HepG2 (cell line): ENCODE results near the gene KIF27. TPM values are rescaled to one million over a fixed set of nuclear protein-coding genes. Genes with fewer than 3 reads are reported as not detected.

Experiments used
- CSRNP1 ChIP-seq: sonication (generic); formaldehyde crosslinking; IDR thresholded peaks from 2 replicates; pipeline ENCODE4 v1.8.1; 2023; ENCODE audit warnings: mild to moderate bottlenecking, missing genetic modification reagents
- HDAC1 ChIP-seq: sonication (generic); formaldehyde crosslinking; IDR thresholded peaks from 2 replicates; pipeline ENCODE4 v1.5.1; 2020; ENCODE audit warnings: mild to moderate bottlenecking, missing genetic modification reagents
- HHEX ChIP-seq: IDR thresholded peaks from 2 replicates; pipeline ENCODE4 v1.6.1; 2016; ENCODE audit warnings: control low read depth
- MAFK ChIP-seq, 2 experiments: IDR thresholded peaks in 1 of 2; conservative IDR thresholded peaks in 1 of 2; 2 replicates each; pipeline ENCODE4 v1.6.1; 2011; ENCODE audit warnings: improper control_type of control experiment in 2 of 2, low read length in 2 of 2
- MEIS2 ChIP-seq: sonication (generic); formaldehyde crosslinking; IDR thresholded peaks from 2 replicates; pipeline ENCODE4 v1.9.0; 2021; ENCODE audit warnings: mild to moderate bottlenecking, missing genetic modification reagents
- MXD4 ChIP-seq: IDR thresholded peaks from 2 replicates; pipeline ENCODE4 v1.6.1; 2016; ENCODE audit warnings: mild to moderate bottlenecking, missing biosample characterization, missing genetic modification reagents
- MXI1 ChIP-seq: IDR thresholded peaks from 3 replicates; pipeline ENCODE4 v1.6.1; 2012; ENCODE audit warnings: low read depth, low read length, inconsistent platforms, borderline replicate concordance
- NCOA5 ChIP-seq: sonication (generic); formaldehyde crosslinking; IDR thresholded peaks from 2 replicates; pipeline ENCODE4 v1.4.0; 2020; ENCODE audit warnings: missing genetic modification reagents
- NKX3-1 ChIP-seq: sonication (generic); formaldehyde crosslinking; IDR thresholded peaks from 2 replicates; pipeline ENCODE4 v1.5.0; 2020; ENCODE audit warnings: missing genetic modification reagents
- POLR2AphosphoS5 ChIP-seq: IDR thresholded peaks from 2 replicates; pipeline ENCODE4 v1.6.1; 2012; ENCODE audit warnings: low read depth, low read length
- POLR2G ChIP-seq: fragments of 200-400 bp; formaldehyde crosslinking; IDR thresholded peaks from 2 replicates; pipeline ENCODE4 v1.6.1; 2018; ENCODE audit warnings: mild to moderate bottlenecking, low read depth, low read length, moderate library complexity
- RAD51 ChIP-seq: fragments of 450-650 bp; IDR thresholded peaks from 2 replicates; pipeline ENCODE4 v1.6.1; 2016; ENCODE audit warnings: borderline replicate concordance
- RFX5 ChIP-seq: IDR thresholded peaks from 2 replicates; pipeline ENCODE4 v1.6.1; 2011; ENCODE audit warnings: low read depth, low read length, improper control_type of control experiment
- SIN3A ChIP-seq: IDR thresholded peaks from 2 replicates; pipeline ENCODE4 v1.6.1; 2011; ENCODE audit warnings: low read depth, mild to moderate bottlenecking, control low read depth, low read length, borderline replicate concordance
- TBX3 ChIP-seq: fragments of 450-650 bp; IDR thresholded peaks from 2 replicates; pipeline ENCODE4 v1.6.1; 2017; ENCODE audit warnings: antibody characterized with exemption, mild to moderate bottlenecking, inconsistent platforms, borderline replicate concordance
- TGIF2 ChIP-seq: IDR thresholded peaks from 2 replicates; pipeline ENCODE4 v1.6.1; 2016; ENCODE audit warnings: control low read depth, missing compliant biosample characterization
- ZBTB25 ChIP-seq: IDR thresholded peaks from 2 replicates; pipeline ENCODE4 v1.6.1; 2018; ENCODE audit warnings: missing genetic modification reagents
- ZBTB7B ChIP-seq: sonication (generic); formaldehyde crosslinking; IDR thresholded peaks from 2 replicates; pipeline ENCODE4 v1.4.0; 2020; ENCODE audit warnings: missing genetic modification reagents
- ZFP1 ChIP-seq: IDR thresholded peaks from 2 replicates; pipeline ENCODE4 v1.6.1; 2016
- ZFP82 ChIP-seq: sonication (generic); formaldehyde crosslinking; IDR thresholded peaks from 2 replicates; pipeline ENCODE4 v1.5.1; 2020; ENCODE audit warnings: mild to moderate bottlenecking, missing genetic modification reagents, borderline replicate concordance
- ZNF124 ChIP-seq: sonication (generic); formaldehyde crosslinking; IDR thresholded peaks from 2 replicates; pipeline ENCODE4 v1.4.0; 2020; ENCODE audit warnings: missing genetic modification reagents
- ZNF160 ChIP-seq: sonication (generic); formaldehyde crosslinking; IDR thresholded peaks from 2 replicates; pipeline ENCODE4 v1.8.0; 2022; ENCODE audit warnings: mild to moderate bottlenecking, inconsistent platforms, missing genetic modification reagents
- ZNF253 ChIP-seq: sonication (generic); formaldehyde crosslinking; IDR thresholded peaks from 2 replicates; pipeline ENCODE4 v1.8.0; 2022; ENCODE audit warnings: mild to moderate bottlenecking, missing genetic modification reagents, borderline replicate concordance
- ZNF569 ChIP-seq: sonication (generic); formaldehyde crosslinking; IDR thresholded peaks from 2 replicates; pipeline ENCODE4 v1.5.0; 2020; ENCODE audit warnings: mild to moderate bottlenecking, missing genetic modification reagents, moderate library complexity, borderline replicate concordance
- ZNF574 ChIP-seq: sonication (generic); formaldehyde crosslinking; IDR thresholded peaks from 2 replicates; pipeline ENCODE4 v1.4.0; 2020; ENCODE audit warnings: missing genetic modification reagents
- ZNF678 ChIP-seq: sonication (generic); formaldehyde crosslinking; IDR thresholded peaks from 2 replicates; pipeline ENCODE4 v1.4.0; 2020; ENCODE audit warnings: mild to moderate bottlenecking, missing genetic modification reagents
- ZNF883 ChIP-seq: sonication (generic); formaldehyde crosslinking; IDR thresholded peaks from 2 replicates; pipeline ENCODE4 v1.5.1; 2020; ENCODE audit warnings: mild to moderate bottlenecking, missing genetic modification reagents; ENCODE audit errors: not compliant biosample characterization
- polyA plus RNA-seq, 8 experiments: library from polyadenylated mRNA; depleted of rRNA in 3 of 8; stranded (reverse) in 7 of 8; unstranded in 1 of 8; fragments of >200 nt; fragmentation: Illumina TruSeq in 4 of 8; extraction: Trizol in 4 of 8; gene quantifications; 2 replicates each; pipeline versions ENCODE4 v1.2.1 to v1.2.3, GENCODE V29; 2011 to 2016; ENCODE audit warnings: low read depth in 4 of 8, missing spikeins in 1 of 8, mixed read lengths in 1 of 8; ENCODE audit not compliant: insufficient read depth in 1 of 8
- total RNA-seq, 5 experiments: library from RNA; depleted of rRNA; stranded (reverse); fragments of >200 nt; fragmentation: Illumina TruSeq; extraction: Trizol; gene quantifications; 2 replicates each; pipeline ENCODE4 v1.2.3, GENCODE V29; 2016; ENCODE audit warnings: low read depth in 1 of 5

Gene KIF27
- total and polyA plus RNA-seq, 2 of the 13 experiments (the other 11 are each of a cell fraction or from before 2014, with no cell fraction given), result 0.95 to 4.1 TPM

GRCh38 chr9:83920927-83921707, at the start of gene KIF27 (continued):
- TF ChIP-seq SIN3A (0 out of 2 replicates have a peak, but pooled peaks have one; percentile 10), MEIS2 (CRISPR knock-in tag) (peak; percentile 81), ZNF569 (CRISPR knock-in tag) (no peak), ZNF574 (CRISPR knock-in tag) (peak; percentile 93), ZBTB7B (CRISPR knock-in tag) (peak; percentile 74), ZNF160 (CRISPR knock-in tag) (0 out of 2 replicates have a peak, but pooled peaks have one; percentile 47), RAD51 (no peak), RFX5 (no peak), ZBTB25 (CRISPR knock-in tag) (no peak; the same call in none of the 2 replicates), NCOA5 (CRISPR knock-in tag) (no peak), CSRNP1 (peak; percentile 97), ZFP1 (CRISPR knock-in tag) (no peak), ZNF678 (CRISPR knock-in tag) (no peak), HDAC1 (CRISPR knock-in tag) (peak; percentile 36; the same call in 1 of the 2 replicates), MXD4 (CRISPR knock-in tag) (no peak; the same call in 1 of the 2 replicates), MAFK (conservative IDR thresholded peaks at IDR 0.05 in 1 of 2, IDR thresholded peaks at IDR 0.05 in 1 of 2; ENCODE audit: low read length in 2 of 2) (no peak), NKX3-1 (peak; percentile 93), ZNF883 (no peak), TGIF2 (CRISPR knock-in tag) (peak; percentile 22; the same call in 1 of the 2 replicates), ZNF124 (no peak), POLR2G (peak; percentile 87), POLR2AphosphoS5 (peak; percentile 88), ZFP82 (CRISPR knock-in tag) (peak; percentile 63; the same call in 1 of the 2 replicates), ZNF253 (CRISPR knock-in tag) (peak; percentile 87; the same call in 1 of the 2 replicates), MXI1 (peak; percentile 87; the same call in 2 of the 3 replicates), HHEX (CRISPR knock-in tag) (no peak), TBX3 (no peak)
